ENCODE data around the gene SCAMP3.

GRCh38 chr1:155223047-155223446 is 39.1 kb downstream of the SCAMP3 start:
- TF ChIP-seq POLR2A (IDR thresholded peaks at IDR 0.05) (no peak), CTCF (IDR thresholded peaks at IDR 0.05) (no peak)

All from stomach (tissue), 4 donors.